GM12892 (cell line): ENCODE data around the gene KCNK10.

Experiments used
- DNase-seq: peaks from one replicate; pipeline ENCODE4 v3.0.0; 2011; ENCODE audit not compliant: insufficient read length
- FAIRE-seq: peaks from 2 replicates; lab custom pipeline; 2011; peaks lifted over from hg19 to GRCh38; lab: Jason Lieb, UNC
- POLR2A ChIP-seq: IDR thresholded peaks from 2 replicates; pipeline ENCODE4 v1.6.1; 2011; ENCODE audit warnings: low read depth, low read length, control low read depth
- POLR2AphosphoS5 ChIP-seq: IDR thresholded peaks from 2 replicates; pipeline ENCODE4 v1.6.1; 2011; ENCODE audit warnings: low read depth, low read length, control low read depth
- TAF1 ChIP-seq: IDR thresholded peaks from 2 replicates; pipeline ENCODE4 v1.6.1; 2011; ENCODE audit warnings: low read depth, mild to moderate bottlenecking, control low read depth, low read length, borderline replicate concordance

Gene KCNK10

DNA sequence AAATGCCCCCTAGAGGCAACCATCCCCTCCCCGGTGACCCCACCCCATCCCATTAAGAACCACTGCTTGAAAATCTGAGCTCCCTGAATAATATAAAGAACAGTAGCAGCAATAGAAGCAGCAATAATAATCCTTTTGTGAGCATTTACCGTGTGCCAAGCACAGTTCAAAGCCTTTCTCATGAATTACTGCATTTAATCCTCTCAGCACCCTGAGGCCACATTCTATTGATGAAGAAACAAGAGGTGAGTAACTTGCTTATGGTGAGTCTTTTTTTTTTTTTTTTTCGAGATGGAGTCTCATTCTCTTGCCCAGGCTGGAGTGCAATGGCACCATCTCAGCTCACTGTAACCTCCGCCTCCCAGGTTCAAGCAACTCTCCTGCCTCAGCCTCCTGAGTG, 65.0 kb downstream of the KCNK10 start:
- DNase-seq (no peak), FAIRE-seq (no peak)
- TF ChIP-seq TAF1 (no peak), POLR2AphosphoS5 (no peak), POLR2A (no peak)

DNA sequence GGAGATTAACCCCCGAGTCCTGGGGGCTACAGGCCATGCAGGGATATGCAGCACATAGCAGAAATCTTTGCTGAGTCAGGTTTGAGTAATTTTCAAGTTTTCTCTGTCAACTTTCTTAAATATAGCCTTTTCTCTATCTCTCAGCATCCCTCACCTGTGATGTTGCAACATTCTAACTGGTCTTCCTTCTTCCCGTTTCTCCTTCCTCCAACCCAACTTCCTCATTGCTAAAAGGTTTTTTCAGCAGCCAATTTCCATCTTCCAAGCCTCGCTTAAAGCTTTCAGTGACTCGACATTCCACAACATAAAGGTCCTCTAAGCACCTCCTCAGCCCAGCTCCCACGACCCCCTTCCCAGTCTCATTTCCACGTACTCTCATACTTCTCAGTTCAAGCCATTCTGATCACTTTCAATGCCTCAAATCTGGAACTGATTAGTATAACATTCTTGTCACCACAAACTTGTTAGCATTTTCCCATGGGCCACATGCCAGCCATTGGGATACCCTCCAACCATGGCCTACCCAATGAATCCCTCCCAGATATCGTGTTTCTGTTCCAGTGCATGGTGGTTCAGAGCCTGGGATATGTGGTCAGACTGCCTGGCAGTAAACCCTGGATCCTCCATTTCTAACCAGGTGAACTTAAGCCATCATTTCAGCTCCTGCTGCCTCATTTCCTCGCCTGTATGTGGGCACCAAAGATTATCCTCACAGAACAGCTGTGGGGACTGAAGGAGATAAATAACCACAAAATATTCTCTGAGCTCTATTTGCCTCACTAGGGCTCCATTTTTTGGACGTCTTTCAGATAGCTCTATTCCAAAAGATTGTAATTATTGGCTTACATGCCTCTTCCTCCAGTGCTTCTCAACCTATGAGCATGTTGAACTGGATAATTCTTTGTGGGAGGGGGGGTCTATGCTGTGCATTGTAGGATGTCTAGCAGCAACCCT, 65.8 kb downstream of the KCNK10 start:
- FAIRE-seq: no peak
- TF ChIP-seq POLR2A (no peak), POLR2AphosphoS5 (no peak), TAF1 (no peak)
- DNase-seq: no peak

- TF ChIP-seq POLR2AphosphoS5: no peak
- TF ChIP-seq POLR2A: no peak
- TF ChIP-seq TAF1: no peak
- FAIRE-seq: no peak
- DNase-seq: no peak
Measured at GRCh38 chr14:88255798-88256197, 67.3 kb downstream of the KCNK10 start.

- FAIRE-seq: no peak
Measured at GRCh38 chr14:88255196-88255595, 67.9 kb downstream of the KCNK10 start.

DNA sequence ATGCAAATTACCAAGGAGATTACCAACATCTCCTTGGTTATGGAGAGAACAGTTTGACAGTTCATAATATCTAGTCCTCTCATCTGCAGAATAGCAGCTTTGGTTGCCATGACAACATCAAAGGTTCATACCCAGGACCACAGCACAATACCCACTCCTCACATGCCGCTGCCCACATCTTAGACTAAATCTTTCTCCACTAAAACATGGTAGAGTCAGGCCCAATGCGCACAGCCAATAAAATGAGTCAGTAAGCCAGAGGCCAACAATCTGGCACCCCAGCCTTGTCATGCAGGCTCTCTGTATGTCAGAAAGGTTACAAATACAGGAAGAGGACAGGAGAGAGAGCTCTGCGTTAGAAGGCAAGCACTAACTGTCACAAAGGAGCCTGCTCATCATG, 70.6 kb downstream of the KCNK10 start:
- FAIRE-seq: no peak
- TF ChIP-seq POLR2A (no peak), TAF1 (no peak), POLR2AphosphoS5 (no peak)
- DNase-seq: no peak

More at GRCh38 chr14:88255196-88255595, 67.9 kb downstream of the KCNK10 start:
- no peak for TF ChIP-seq TAF1
- no peak for TF ChIP-seq POLR2AphosphoS5
- TF ChIP-seq POLR2A: no peak
- DNase-seq: no peak

DNA sequence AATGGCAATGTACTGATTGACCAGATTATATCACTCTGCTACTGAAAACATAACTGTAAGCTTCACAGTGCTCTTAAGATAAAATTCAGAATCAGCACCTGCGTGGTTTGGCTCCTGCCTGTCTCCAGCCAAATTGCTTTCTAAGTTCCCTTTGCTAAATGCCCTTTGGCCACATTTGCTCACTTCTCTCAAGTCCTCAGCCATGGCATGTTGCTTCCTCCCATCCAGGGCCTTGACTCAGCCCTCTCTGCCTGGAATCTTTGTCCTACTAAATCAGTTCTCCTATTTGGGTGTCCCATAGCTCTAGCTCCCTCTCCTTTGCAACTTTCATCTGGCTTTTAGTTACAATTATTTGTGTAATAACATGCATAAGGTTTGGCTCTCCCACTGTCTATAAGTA, 71.4 kb downstream of the KCNK10 start:
- DNase-seq (no peak), FAIRE-seq (no peak)
- no peak for TF ChIP-seq TAF1
- no peak for TF ChIP-seq POLR2A
- TF ChIP-seq POLR2AphosphoS5: no peak

DNA sequence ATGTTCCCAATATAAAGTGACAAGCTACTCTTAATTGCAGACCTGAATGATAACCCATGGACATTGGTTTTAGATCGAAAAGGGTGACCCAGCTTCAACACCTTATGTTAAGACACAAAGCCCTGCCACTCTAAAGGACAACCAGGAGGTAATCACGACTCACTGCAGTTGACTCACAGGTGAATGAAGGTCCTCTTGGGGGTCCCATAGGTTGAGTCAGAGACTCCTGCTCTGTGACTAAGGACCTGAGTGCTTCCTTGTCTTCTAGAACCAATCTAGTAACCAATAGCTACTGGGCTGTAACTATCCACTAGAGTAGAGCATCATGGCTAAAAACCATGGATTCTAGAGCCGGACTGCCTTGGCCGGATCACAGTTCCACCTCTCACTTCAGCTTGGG, 73.8 kb downstream of the KCNK10 start:
- DNase-seq (no peak), FAIRE-seq (no peak)
- TF ChIP-seq TAF1: no peak
- no peak for TF ChIP-seq POLR2AphosphoS5
- TF ChIP-seq POLR2A: no peak

DNA sequence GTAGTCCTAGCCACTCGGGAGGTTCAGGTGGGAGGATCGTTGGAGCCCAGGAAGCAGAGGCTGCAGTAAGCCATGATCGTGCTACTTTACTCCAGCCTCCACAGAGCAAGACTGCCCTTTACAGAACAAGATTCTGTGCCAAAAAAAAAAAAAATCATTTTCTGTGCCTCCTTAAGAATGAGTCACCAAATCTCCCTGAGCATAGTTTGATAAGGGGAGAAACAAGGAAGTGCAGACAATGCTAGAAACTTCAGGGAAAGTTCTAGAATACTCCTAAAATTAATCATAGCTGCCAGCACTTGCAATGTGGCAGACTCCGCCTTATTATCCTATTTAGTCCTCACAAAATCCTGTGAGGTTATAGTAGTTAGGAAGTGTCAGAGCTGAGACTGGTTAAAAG, 74.5 kb downstream of the KCNK10 start:
- DNase-seq (no peak), FAIRE-seq (no peak)
- no peak for TF ChIP-seq POLR2AphosphoS5

DNA sequence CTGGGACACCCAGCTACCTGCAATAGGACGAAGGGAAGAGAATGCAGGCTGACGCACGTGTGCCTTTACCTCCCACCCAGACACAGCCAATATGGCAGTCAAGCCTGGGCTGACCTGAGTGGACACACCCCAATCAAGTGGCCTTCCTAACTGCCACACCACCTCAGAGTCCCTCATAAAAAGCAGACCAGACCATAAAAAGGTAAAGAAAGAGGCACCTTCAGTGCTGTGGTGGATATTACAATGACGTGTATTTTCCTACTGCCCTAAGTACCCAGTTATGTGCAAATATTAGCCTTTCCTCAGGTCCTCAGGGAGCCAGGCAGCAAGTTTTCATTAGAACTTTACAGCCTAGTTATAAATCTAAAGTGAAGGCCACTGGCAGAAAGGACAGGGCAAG, 75.8 kb downstream of the KCNK10 start:
- TF ChIP-seq POLR2AphosphoS5 (no peak), TAF1 (no peak), POLR2A (no peak)
- no peak for DNase-seq
- no peak for FAIRE-seq

- DNase-seq (no peak), FAIRE-seq (no peak)
- TF ChIP-seq TAF1: no peak
- no peak for TF ChIP-seq POLR2A
- TF ChIP-seq POLR2AphosphoS5: no peak
Measured at GRCh38 chr14:88245321-88245720, 77.7 kb downstream of the KCNK10 start.

GRCh38 chr14:88243946-88244345, 79.1 kb downstream of the KCNK10 start:
- FAIRE-seq: no peak
- TF ChIP-seq POLR2A (no peak), POLR2AphosphoS5 (no peak), TAF1 (no peak)

DNA sequence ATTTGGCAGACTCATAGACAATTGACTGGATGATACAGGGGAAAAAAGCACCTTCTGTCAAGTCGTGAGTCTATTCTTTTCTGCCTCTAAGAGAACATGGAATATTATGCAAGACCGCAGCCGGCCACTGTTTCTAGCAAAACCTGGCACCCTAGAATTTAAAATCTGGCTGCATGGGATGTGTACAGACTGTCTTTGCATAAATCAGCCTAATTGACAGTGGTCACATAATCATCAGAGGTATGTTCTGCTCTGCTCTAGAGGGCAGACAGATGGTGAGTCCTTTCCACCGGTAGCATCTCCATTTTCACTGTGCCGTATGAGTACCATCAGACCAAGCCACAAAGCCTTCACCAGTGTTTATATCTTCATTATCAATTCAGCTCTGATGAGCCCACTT, 80.6 kb downstream of the KCNK10 start:
- FAIRE-seq (no peak), DNase-seq (no peak)
- TF ChIP-seq POLR2A: no peak
- no peak for TF ChIP-seq TAF1
- TF ChIP-seq POLR2AphosphoS5: no peak

More at GRCh38 chr14:88243946-88244345, 79.1 kb downstream of the KCNK10 start:
- DNase-seq: no peak

DNA sequence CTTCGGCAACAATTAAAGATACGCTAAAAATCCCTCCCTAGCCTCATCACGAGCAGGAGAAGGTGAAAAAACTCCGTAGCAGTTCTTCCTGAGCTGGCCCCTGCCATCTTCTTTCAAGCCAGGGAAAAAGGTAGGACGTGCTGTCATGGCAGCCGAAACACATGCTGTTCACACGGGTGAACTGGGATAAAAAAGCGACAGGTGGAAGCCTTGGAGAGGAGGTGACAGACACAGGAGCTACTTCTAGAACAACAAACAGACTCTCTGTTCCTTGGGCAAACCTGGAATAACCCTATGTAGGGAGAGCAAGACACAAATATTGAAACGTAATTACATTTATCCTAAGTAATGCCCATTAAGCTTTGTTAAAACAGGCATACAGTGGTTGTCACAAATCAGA, 81.3 kb downstream of the KCNK10 start:
- TF ChIP-seq POLR2AphosphoS5: no peak
- no peak for TF ChIP-seq TAF1
- TF ChIP-seq POLR2A: no peak
- no peak for DNase-seq
- no peak for FAIRE-seq

GRCh38 chr14:88234442-88234841, 88.6 kb downstream of the KCNK10 start:
- no peak for DNase-seq
- FAIRE-seq: no peak
- TF ChIP-seq TAF1 (no peak), POLR2AphosphoS5 (no peak), POLR2A (no peak)
